ENCODE measurements around the gene GALNT2.

The GALNT2 gene

DNA sequence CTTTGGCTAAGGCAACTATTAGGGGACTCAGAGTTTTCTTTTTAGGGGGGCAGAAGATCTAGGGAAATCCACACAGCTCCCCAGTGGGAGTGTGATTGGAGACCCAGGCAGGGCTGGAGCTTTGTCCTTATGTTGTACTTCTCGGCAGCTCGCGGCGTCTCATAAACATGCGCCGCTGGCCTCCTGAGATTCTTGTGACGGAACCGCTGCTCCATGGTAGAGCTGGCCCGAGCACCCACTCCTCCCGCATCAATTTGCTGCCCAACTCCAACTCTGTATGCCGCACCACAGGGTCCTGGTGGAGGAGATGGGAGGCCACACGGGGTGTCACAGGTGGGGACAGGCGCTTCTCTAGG, 143.9 kb downstream of the GALNT2 start:
- Histone ChIP-seq H3K27me3 (ENCODE audit: control insufficient read depth, insufficient read depth, low read length) (no peaks in the 10 kb centered on the region), H3K27ac (ENCODE audit: low read depth, low read length) (no peak overlapping the region), H3K4me1 (ENCODE audit: control insufficient read depth, insufficient read depth, low read length) (peaks cover 8% of the 10 kb centered on the region)

DNA sequence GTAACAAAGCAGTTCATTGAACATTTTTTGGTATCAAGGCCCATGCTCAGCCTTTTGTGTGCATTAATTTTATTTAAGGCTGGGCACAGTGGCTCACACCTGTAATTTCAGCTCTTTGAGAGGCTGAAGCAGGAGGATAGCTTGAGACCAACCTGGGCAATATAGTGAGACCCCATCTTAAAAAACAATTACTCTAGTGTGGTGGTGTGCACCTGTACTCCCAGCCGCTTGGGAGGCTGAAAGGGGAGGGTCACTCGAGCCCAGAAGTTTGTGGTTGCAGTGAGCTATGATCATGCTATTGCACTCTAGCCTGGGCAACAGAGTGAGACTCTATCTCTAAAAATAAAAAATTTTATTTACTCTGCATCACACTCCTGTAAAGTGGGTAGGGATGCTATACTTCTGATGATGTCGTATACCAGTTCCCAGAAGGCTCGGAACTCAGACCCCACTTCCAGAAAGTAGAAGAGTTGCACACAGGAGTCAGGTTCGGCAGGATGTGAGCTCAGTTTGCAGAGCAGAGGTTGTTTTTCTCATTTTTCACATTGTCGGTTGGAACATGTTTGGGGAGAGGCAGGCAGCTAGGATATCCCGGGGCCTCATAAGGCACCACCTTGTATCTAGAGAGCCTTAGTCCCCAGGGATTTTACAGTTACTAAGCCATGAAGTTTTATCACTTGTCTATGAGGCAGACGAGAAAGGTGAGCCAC, 144.6 kb downstream of the GALNT2 start:
- no peak overlapping the region for H3K9ac ChIP-seq (ENCODE audit: low read length)
- H3K4me1 ChIP-seq (ENCODE audit: control insufficient read depth, insufficient read depth, low read length) = peaks cover 8% of the 10 kb centered on the region
- no peaks in the 10 kb centered on the region for H3K27me3 ChIP-seq (ENCODE audit: control insufficient read depth, insufficient read depth, low read length)
- no peak overlapping the region for H3K4me3 ChIP-seq (ENCODE audit: low read length)
- no peaks in the 10 kb centered on the region for H3K36me3 ChIP-seq (ENCODE audit: control insufficient read depth, insufficient read depth, low read length)
- no peak overlapping the region for H3K27ac ChIP-seq (ENCODE audit: low read depth, low read length)

More for the DNA sequence above, 143.9 kb downstream of the GALNT2 start:
- Histone ChIP-seq H3K9ac (ENCODE audit: low read length) (no peak overlapping the region), H3K36me3 (ENCODE audit: control insufficient read depth, insufficient read depth, low read length) (no peaks in the 10 kb centered on the region), H3K4me3 (ENCODE audit: low read length) (no peak overlapping the region)

DNA sequence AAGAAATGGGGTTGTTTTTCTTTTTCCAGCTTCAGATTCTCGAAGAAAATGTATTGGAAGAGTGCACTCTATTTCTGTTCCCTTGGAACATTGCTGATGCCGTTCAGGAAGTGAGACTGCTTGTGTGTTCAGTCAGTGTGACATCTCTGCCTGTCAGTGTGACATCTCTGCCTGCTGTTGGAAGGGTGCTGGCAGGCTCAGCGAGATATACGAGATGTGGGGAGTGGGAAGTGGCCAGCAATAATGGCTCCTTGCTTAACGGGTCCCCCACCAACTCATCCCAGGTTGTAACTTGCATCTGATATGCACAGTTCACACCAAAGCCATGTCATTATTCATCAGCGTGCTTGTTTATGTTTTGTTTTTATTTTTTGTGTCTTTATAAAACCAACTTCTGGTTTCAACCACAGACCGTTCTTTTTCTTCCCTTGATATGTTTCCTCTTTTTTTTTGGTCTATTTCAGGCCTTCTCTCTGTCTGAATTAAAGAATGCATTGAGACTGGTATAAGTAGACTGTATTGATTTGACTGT, 145.4 kb downstream of the GALNT2 start:
- no peak overlapping the region for H3K27ac ChIP-seq (ENCODE audit: low read depth, low read length)
- H3K4me1 ChIP-seq (ENCODE audit: control insufficient read depth, insufficient read depth, low read length) = peaks cover 8% of the 10 kb centered on the region
- H3K9ac ChIP-seq (ENCODE audit: low read length) = no peak overlapping the region

DNA sequence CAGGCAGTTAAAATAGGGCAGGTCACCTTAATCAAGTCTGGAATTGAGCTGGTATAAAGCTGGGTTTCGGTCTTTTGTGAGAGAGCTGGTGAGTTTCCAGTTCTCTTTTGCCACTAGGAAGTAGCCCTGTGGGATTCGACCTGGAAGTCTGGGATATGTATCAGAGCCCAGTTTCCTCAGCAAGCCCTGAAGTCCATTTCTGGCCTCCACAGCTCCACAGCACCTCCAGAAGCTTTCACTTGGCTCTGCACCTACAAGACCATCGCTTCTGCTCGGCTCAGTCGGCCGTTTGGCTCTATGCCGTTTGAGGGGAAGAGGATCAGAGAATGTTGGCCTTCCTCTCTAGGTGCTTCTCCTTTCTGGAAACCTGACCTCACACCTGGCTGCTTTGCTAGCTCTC, 148.0 kb downstream of the GALNT2 start:
- H3K4me3 ChIP-seq (ENCODE audit: low read length) = no peak overlapping the region
- no peak overlapping the region for H3K27ac ChIP-seq (ENCODE audit: low read depth, low read length)
- H3K36me3 ChIP-seq (ENCODE audit: control insufficient read depth, insufficient read depth, low read length) = no peaks in the 10 kb centered on the region
- H3K27me3 ChIP-seq (ENCODE audit: control insufficient read depth, insufficient read depth, low read length) = no peaks in the 10 kb centered on the region
- peaks cover 8% of the 10 kb centered on the region for H3K4me1 ChIP-seq (ENCODE audit: control insufficient read depth, insufficient read depth, low read length)
- no peak overlapping the region for H3K9ac ChIP-seq (ENCODE audit: low read length)

More for the DNA sequence above, 145.4 kb downstream of the GALNT2 start:
- no peaks in the 10 kb centered on the region for H3K27me3 ChIP-seq (ENCODE audit: control insufficient read depth, insufficient read depth, low read length)
- no peaks in the 10 kb centered on the region for H3K36me3 ChIP-seq (ENCODE audit: control insufficient read depth, insufficient read depth, low read length)
- no peak overlapping the region for H3K4me3 ChIP-seq (ENCODE audit: low read length)

DNA sequence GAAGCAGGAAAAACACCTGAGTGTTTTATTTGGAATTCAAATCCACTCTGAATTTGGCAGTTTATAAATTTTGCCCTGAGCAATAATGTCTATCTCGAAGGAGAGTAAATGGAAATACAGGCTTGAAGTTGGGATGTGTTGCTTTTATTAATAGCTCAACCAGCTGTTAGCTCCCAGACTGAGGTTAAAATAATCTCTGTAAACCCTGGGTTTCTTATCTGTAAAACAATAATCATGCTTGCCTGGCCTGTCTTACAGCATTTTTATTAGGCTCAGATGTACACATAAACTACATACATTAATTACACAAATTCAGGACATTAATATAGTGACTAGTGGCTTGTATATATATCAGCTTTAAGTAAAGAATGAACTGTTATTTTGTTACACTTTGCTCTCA, 148.5 kb downstream of the GALNT2 start:
- H3K36me3 ChIP-seq (ENCODE audit: control insufficient read depth, insufficient read depth, low read length) = no peaks in the 10 kb centered on the region
- no peak overlapping the region for H3K9ac ChIP-seq (ENCODE audit: low read length)
- no peak overlapping the region for H3K4me3 ChIP-seq (ENCODE audit: low read length)
- peaks cover 8% of the 10 kb centered on the region for H3K4me1 ChIP-seq (ENCODE audit: control insufficient read depth, insufficient read depth, low read length)
- no peak overlapping the region for H3K27ac ChIP-seq (ENCODE audit: low read depth, low read length)
- no peaks in the 10 kb centered on the region for H3K27me3 ChIP-seq (ENCODE audit: control insufficient read depth, insufficient read depth, low read length)

DNA sequence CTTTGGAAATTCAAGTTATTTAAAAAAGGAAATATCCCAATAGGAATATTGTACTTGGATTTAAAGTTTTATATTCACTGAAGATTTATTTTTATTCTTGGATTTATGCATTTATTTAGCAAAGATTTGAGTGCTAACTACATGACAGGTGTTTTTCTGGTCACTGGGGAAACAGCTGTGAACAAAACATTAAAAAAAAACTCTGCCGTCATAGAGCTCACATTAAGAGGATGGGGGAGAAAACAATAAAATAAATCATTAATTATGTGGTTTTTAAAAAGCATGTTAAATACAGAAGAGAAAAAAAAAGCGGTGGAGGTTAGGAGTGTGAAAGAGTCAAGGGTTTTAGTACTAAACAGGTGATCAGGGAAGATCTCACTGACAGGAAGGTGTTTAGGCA, 149.9 kb downstream of the GALNT2 start:
- Histone ChIP-seq H3K4me1 (ENCODE audit: control insufficient read depth, insufficient read depth, low read length) (peaks cover 8% of the 10 kb centered on the region), H3K9ac (ENCODE audit: low read length) (no peak overlapping the region), H3K36me3 (ENCODE audit: control insufficient read depth, insufficient read depth, low read length) (no peaks in the 10 kb centered on the region), H3K4me3 (ENCODE audit: low read length) (no peak overlapping the region), H3K27ac (ENCODE audit: low read depth, low read length) (no peak overlapping the region), H3K27me3 (ENCODE audit: control insufficient read depth, insufficient read depth, low read length) (no peaks in the 10 kb centered on the region)

DNA sequence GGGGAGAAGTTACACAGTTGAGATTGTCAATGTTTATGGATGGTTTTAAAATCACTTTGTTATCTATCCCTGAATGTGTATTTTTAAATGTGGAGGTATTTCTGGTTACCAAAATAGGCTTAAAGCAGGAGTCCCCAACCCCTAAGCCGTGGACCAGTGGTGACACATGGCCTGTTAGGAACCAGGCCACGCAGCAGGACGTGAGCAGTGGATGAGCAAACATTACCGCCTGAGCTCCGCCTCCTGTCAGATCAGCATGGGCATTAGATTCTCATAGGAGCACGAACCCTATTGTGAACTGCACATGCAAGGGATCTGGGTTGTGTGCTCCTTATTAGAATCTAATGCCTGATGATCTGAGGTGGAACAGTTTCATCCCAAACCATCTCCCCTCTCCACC, 151.6 kb downstream of the GALNT2 start:
- Histone ChIP-seq H3K27me3 (ENCODE audit: control insufficient read depth, insufficient read depth, low read length) (no peaks in the 10 kb centered on the region), H3K4me1 (ENCODE audit: control insufficient read depth, insufficient read depth, low read length) (peaks cover 8% of the 10 kb centered on the region), H3K4me3 (ENCODE audit: low read length) (no peak overlapping the region), H3K27ac (ENCODE audit: low read depth, low read length) (no peak overlapping the region), H3K36me3 (ENCODE audit: control insufficient read depth, insufficient read depth, low read length) (no peaks in the 10 kb centered on the region), H3K9ac (ENCODE audit: low read length) (no peak overlapping the region)

DNA sequence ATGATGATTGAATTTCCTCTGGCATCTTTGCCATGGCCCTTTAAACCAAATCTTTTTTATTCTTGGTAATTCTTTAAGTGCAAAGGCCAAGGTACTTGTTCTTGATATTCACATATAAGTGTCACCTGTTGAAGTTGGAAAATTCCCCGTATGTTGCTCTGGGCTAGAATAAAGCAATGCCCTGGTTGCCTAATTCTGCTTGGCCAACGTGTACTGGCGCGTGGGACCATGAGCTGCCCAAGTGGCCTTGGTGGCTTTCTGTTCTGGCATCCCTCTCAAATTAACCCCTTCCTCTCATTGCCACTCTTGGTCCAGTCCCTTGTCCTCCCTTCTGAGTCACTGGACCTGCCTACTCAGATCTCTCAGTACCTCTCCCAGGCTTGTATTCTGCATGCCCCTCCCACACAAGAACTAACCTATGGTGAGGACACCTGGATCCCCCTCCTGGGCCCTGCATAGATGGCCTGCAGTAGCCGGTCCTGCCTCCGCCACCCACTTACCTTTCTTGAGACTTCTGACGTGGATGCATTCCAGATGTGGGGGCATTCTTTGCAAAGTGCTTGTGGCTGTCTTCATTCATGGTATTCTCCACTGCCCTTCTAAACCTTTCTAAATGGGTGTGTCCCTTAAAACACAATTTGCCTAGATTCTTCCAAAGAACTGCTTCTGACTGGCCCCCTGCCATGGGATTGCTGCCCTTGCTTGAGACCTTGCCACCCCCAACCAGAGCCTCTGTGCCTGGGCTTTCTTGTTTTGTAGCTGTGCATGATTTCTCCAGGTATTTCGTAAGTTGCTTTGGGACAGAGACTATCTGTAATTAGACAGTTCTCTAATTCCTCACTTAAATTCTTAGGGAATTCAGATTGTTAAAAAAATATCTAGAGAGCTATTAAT, 152.4 kb downstream of the GALNT2 start:
- Histone ChIP-seq H3K27ac (ENCODE audit: low read depth, low read length) (no peak overlapping the region), H3K36me3 (ENCODE audit: control insufficient read depth, insufficient read depth, low read length) (no peaks in the 10 kb centered on the region), H3K4me3 (ENCODE audit: low read length) (no peak overlapping the region), H3K27me3 (ENCODE audit: control insufficient read depth, insufficient read depth, low read length) (no peaks in the 10 kb centered on the region), H3K4me1 (ENCODE audit: control insufficient read depth, insufficient read depth, low read length) (peaks cover 7% of the 10 kb centered on the region), H3K9ac (ENCODE audit: low read length) (no peak overlapping the region)

DNA sequence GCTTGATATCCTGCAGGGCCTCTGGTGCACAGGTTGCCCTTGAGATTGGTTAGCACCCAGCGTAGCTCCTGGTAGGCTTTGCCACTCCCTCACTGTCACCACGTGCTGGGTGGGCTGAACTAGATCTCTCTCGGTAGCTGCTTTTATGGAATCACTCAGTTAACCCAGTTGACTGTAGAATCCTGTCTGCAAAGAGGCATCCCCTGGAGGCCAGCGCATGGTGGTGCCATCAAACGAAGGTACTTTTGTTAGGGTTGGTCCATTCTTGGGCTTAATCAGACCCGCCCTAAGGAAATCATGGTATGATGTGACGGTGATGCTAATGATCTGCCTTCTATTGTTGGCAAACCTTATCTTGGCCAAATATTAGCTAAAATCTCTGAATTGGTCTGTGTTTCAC, 153.4 kb downstream of the GALNT2 start:
- Histone ChIP-seq H3K4me3 (ENCODE audit: low read length) (no peak overlapping the region), H3K36me3 (ENCODE audit: control insufficient read depth, insufficient read depth, low read length) (no peaks in the 10 kb centered on the region), H3K27me3 (ENCODE audit: control insufficient read depth, insufficient read depth, low read length) (no peaks in the 10 kb centered on the region), H3K9ac (ENCODE audit: low read length) (no peak overlapping the region), H3K27ac (ENCODE audit: low read depth, low read length) (no peak overlapping the region), H3K4me1 (ENCODE audit: control insufficient read depth, insufficient read depth, low read length) (no peaks in the 10 kb centered on the region)

DNA sequence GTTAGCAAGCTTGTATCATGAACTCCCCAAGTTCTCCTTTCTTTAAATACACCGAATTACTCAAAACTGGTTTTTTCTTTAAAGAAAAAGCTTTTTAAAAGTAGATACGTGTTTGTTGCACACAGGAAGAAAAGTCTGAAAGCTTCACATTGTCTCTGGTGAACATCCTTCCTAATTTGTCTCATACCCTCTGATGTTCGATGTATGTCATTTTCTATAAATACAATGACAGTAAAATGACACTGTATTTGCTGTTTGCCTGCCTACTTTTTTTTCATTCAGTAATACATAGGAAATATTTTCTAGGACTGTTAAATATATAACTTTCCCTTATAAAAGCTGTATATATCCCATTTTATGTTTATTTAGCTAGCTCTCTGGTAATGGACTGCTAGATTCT, 153.9 kb downstream of the GALNT2 start:
- H3K4me1 ChIP-seq (ENCODE audit: control insufficient read depth, insufficient read depth, low read length) = no peaks in the 10 kb centered on the region
- H3K36me3 ChIP-seq (ENCODE audit: control insufficient read depth, insufficient read depth, low read length) = no peaks in the 10 kb centered on the region
- no peak overlapping the region for H3K4me3 ChIP-seq (ENCODE audit: low read length)
- no peaks in the 10 kb centered on the region for H3K27me3 ChIP-seq (ENCODE audit: control insufficient read depth, insufficient read depth, low read length)
- H3K27ac ChIP-seq (ENCODE audit: low read depth, low read length) = no peak overlapping the region
- no peak overlapping the region for H3K9ac ChIP-seq (ENCODE audit: low read length)

DNA sequence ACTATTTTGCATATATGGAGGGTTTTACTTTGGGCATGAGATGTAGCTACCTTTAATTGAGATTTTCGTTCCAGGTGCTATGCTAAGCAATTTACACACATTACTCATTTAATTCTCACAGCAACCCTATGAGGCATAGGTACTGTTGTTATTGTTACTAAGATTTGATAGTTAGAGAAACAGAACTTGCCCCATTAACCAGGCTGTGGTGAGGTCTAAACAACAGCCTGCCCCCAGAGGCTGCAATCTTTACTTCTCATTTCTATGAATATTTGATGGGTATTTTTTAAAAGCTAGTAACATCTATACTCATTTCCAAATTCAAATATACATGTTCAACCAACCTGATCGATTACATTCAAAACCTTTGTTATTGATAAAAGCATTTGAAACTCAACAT, 155.6 kb downstream of the GALNT2 start:
- Histone ChIP-seq H3K36me3 (ENCODE audit: control insufficient read depth, insufficient read depth, low read length) (no peaks in the 10 kb centered on the region), H3K4me1 (ENCODE audit: control insufficient read depth, insufficient read depth, low read length) (no peaks in the 10 kb centered on the region), H3K9ac (ENCODE audit: low read length) (no peak overlapping the region), H3K27me3 (ENCODE audit: control insufficient read depth, insufficient read depth, low read length) (no peaks in the 10 kb centered on the region), H3K27ac (ENCODE audit: low read depth, low read length) (no peak overlapping the region), H3K4me3 (ENCODE audit: low read length) (no peak overlapping the region)

DNA sequence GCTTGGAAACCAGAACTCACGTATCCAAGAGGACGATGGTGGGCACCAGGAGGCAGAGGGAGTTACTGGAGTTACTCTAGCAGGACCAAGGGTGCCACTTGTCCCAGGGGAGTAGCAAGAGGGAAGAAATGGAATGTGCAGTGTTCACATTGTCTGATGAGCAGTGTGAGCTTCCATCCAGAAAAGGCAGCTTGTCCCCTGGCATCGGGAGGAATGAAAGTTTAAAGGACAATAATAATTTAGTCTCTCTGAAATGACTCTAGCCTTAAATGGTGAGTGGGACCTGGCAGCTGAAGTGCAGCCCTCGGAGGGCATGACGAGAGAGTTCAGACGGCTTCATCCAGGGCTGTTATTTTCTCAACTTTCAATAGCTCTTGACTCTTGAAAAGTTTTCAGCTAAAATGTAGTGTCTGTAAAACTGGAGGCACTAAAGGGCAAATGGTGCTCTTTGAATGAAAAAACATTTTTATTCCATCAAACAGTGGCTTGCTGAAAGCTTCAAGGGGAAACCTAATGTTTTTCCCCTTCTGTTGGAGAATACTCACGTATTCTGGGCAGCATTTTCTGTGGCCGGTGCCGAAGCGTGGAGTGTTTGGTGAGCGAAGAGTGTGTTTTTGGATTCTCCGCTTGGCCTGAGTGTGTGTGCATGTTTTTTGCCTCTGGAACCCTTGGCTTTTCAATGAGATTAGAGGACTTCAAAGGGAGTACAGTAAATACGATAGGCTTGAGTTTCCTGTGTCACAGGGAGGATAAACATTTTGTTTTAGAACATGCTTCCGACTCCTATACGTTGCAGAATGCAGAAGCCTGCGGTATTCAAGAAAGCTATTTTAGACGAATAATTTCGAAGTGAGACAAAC, 157.3 kb downstream of the GALNT2 start:
- no peaks in the 10 kb centered on the region for H3K36me3 ChIP-seq (ENCODE audit: control insufficient read depth, insufficient read depth, low read length)
- H3K4me1 ChIP-seq (ENCODE audit: control insufficient read depth, insufficient read depth, low read length) = no peaks in the 10 kb centered on the region
- no peak overlapping the region for H3K27ac ChIP-seq (ENCODE audit: low read depth, low read length)
- H3K27me3 ChIP-seq (ENCODE audit: control insufficient read depth, insufficient read depth, low read length) = no peaks in the 10 kb centered on the region
- H3K4me3 ChIP-seq (ENCODE audit: low read length) = no peak overlapping the region
- peak overlapping the region; percentile 6 for H3K9ac ChIP-seq (ENCODE audit: low read length)

All from rectal smooth muscle tissue (tissue), 1 donor.